NOMO-1 treated with DMSO at 0.1 percent for 48 hours (cell line): Measurements from ENCODE around the gene MUS81.
"Not testable (repeated sequence)": the region's sequence is repeated elsewhere in the genome, so short reads cannot be mapped to it uniquely, and the experiment has no call there.

Source experiments
- DNase-seq: peaks from one replicate; lab custom pipeline; 2025; ENCODE audit not compliant: unreplicated experiment; lab: John Stamatoyannopoulos, UW

Gene MUS81

DNA sequence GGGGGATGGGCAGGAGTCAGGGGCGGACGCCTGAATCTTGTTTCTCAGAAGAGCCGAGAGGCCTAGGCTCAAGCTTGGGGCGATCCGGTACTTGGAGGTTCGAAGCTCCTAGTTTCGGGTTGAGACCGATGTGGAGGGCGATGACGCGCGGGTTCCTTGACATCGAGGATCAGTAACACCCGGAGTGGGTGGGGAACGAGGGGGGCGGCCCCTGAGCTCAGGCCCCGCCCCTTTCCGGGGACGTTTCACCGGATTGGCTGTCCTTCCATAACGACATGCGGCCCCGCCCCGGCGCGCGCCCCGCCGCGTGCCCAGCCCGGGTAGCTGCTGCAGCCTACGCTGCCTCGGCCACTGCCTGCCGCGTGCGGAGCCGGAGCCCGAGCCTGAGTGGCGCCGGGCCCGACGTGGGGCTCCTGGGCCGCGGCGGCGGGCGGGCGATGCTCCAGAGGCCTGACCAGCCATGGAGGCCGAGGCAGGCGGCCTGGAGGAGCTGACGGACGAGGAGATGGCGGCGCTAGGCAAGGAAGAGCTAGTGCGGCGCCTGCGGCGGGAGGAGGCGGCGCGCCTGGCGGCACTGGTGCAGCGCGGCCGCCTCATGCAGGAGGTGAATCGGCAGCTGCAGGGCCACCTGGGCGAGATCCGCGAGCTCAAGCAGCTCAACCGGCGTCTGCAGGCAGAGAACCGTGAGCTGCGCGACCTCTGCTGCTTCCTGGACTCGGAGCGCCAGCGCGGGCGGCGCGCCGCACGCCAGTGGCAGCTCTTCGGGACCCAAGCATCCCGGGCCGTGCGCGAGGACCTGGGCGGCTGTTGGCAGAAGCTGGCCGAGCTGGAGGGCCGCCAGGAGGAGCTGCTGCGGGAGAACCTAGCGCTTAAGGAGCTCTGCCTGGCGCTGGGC lies 30.3 kb downstream of the MUS81 start, which contains the start of gene CCDC85B:
Gene CCDC85B (plus strand): TSS at position 350 of the 895 bp plus-strand sequence. CDS start 111 bp downstream, at position 461.
- DNase-seq, result peak; percentile 87

- DNase-seq, result no peak
Measured at GRCh38 chr11:65891219-65892136, 31.2 kb downstream of the MUS81 start.

- DNase-seq, result not testable (repeated sequence)
Measured at GRCh38 chr11:65892137-65892540, 31.9 kb downstream of the MUS81 start.

DNA sequence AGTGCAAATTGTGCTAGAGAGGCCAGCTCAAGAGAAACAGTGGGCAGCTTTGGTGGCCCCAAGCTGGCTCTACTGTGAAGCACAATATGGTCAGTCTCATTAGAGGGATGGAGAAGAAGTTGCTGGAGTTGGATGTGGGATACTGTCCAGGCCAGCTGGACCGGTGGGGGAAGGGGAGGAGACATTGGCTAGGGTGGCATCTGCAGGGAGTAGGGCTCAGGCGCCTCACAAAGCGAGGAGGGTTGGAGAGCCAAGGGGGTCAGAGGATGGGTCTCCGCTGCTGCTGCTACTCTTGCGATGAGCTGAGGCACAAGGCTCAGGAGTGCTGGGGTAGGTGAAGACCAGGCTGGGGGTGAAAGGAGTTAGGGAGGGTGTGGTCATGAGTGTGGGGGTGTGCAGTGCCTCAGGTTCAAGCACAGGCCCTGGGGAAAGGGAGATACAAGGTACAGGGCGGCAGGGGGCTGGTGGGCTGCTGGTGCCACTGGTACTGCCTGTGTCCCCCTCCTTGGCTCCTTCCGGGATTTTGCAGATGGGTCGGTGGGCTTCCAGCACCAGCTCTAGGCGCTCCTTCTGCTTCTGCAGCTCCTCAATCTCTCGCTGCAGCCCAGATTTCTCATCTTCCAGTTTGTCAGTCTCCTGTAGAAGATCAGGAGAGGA lies 32.6 kb downstream of the MUS81 start:
- no peak for DNase-seq

GRCh38 chr11:65894034-65894591 lies 33.9 kb downstream of the MUS81 start:
- peak; percentile 14 for DNase-seq

- no peak for DNase-seq
Measured at GRCh38 chr11:65895482-65895981, 35.3 kb downstream of the MUS81 start.

- no peak for DNase-seq
Measured at GRCh38 chr11:65896034-65896999, 36.1 kb downstream of the MUS81 start.

GRCh38 chr11:65897020-65897471 lies 36.8 kb downstream of the MUS81 start:
- no peak for DNase-seq

DNA sequence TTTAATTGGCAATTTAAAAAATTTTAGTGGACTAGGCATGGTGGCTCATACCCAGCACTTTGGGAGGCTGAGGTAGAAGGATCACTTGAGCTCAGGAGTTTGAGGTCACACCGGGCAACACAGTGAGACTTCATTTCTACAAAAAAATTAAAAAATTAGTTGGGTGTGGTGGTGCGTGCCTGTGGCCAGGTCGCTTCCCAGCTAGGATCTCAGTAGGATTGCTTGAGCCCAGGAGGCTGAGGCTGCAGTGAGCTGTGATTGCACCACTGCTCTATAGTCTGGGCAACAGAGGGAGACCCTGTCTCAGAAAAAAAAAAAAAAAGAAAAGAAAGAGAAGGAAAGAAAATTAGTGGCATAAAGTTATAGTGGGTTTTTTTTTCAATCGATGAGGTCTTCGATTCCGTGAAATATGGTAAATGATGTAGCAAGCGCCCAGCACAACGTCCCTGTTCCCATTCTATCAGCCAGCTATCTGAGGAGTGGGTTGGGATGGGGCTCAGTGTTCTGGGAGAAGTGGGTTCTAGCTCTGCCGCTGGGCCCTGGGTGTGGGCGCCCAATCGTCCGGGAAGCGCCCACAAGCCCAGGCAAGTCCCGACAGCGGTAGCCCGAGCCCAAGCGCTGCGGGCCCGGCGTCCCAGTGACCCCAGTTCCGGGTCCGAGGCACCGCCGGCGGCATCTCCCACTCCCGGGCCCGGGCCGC lies 38.6 kb downstream of the MUS81 start:
- no peak for DNase-seq

GRCh38 chr11:65899356-65900124 lies 39.3 kb downstream of the MUS81 start:
- DNase-seq, result peak; percentile 46

DNA sequence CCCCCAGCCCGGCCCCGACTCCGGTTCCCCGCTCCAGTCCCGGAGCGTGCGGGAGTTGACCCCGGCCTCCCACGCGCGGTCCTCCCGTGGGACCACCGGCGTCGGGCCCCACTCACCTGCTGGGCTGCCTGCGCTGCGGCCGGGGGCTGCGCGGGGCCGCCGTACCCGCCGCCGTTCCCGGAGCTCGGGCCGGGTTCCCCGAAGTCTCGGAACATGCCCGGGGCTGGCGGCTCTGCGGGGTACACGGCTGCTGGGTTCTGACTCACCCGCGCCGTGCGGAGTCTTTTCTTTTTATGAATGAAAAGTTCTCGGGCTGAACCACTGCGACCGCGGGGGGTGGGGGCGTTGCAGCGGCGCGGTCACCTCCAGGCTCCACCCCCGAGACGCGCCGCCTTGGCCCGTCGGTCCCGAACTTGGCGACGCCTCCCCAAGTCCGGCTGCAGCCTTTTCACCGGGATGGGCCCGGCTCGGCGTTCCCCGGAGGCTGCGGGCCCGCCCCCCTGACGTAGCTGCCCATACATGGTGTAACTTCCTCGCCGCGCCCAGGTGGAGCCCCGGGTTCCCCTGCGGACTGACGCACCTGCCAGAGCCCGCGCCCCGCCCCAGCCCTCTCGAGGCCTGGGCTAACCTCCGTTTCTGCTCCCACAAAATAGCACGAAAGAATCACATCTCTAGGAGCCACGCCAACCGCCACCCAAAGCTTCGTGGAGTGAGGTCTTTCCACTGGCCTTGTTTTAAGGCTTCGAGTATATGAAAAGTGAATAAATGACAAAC lies 40.1 kb downstream of the MUS81 start, which contains the start of gene FOSL1:
Gene FOSL1 (minus strand): TSS at position 264 of the 774 bp plus-strand sequence. CDS start 49 bp downstream, at position 215.
- peak; percentile 82 for DNase-seq

GRCh38 chr11:65900899-65901180 lies 40.6 kb downstream of the MUS81 start:
- DNase-seq, result no peak

GRCh38 chr11:65903068-65903481 lies 42.8 kb downstream of the MUS81 start:
- no peak for DNase-seq

GRCh38 chr11:65903715-65904114 lies 43.5 kb downstream of the MUS81 start:
- DNase-seq, result no peak

GRCh38 chr11:65906602-65907001 lies 46.4 kb downstream of the MUS81 start:
- DNase-seq, result no peak

DNA sequence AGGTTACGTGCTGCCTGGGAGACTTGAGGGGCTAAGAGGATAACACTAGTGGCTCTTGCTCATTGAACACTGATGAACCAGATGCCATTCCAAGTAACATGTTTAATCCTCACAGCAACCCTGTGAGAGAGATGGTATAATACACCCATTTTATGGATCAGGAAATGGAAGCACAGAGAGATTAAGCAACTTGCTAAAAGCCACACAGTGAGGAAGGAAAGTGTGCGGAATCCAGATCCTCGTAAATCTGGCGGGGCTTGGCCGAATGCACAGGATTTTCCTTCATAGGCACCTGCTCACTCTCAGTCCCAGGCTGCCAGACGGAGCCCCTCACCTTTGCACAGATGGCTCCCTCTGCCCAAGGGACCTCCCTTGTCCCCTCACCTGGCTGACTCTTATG lies 47.6 kb downstream of the MUS81 start:
- no peak for DNase-seq
